GM23248 (cell line): ENCODE data around the gene CNGA2.

ENCODE experiments used
- EZH2 ChIP-seq: fragments of 200-600 bp; sonication (generic); IDR thresholded peaks from 2 replicates; pipeline ENCODE4 v1.6.1; 2018; ENCODE audit warnings: antibody characterized with exemption, mild to moderate bottlenecking; ENCODE audit not compliant: insufficient read depth, poor library complexity, severe bottlenecking
- EZH2phosphoT487 ChIP-seq: fragments of 200-600 bp; sonication (generic); IDR thresholded peaks from 2 replicates; pipeline ENCODE4 v1.6.1; 2018; ENCODE audit warnings: antibody characterized with exemption, moderate library complexity, mild to moderate bottlenecking, low read depth; ENCODE audit not compliant: insufficient read depth

DNA sequence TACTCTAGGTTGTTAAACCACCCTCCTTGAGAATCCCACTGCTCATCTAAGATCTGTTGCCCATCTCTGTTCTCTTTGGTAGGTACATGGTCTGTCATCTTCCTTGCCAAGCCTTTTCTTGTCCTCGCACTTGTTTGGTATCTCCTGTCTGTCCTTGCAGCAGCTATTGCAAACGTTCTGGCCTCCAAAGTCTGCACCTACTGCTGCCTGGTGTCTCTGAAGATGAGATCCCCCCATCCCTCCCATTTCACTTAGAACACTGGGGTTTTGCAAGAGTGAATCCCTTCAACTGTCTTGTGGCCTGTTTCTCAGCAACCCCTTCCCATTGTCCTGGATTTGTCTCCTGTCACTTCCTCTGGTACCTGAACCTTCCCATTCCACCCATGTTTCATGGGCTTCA is 673 bp downstream of the CNGA2 start:
- TF ChIP-seq EZH2 (no peak), EZH2phosphoT487 (no peak)
